ENCODE results near the gene RIMBP3B. TPM values are rescaled to one million over a fixed set of nuclear protein-coding genes. Genes with fewer than 3 reads are reported as not detected.
"Not testable (repeated sequence)": the region's sequence is repeated elsewhere in the genome, so short reads cannot be mapped to it uniquely, and the experiment has no call there.

Gene RIMBP3B
- total RNA-seq, 1 experiment from 2014 or later, result 0.39 TPM

- not testable (repeated sequence) for H3K27me3 Mint-ChIP-seq (ENCODE audit: low read depth); H3K9me3 Mint-ChIP-seq
- no CpG with 5 or more reads among the region's 21 CpGs for WGBS (ENCODE audit: extremely low coverage, insufficient read length, low lambda C conversion rate)
Measured at GRCh38 chr22:21401197-21401969, 17.8 kb downstream of the RIMBP3B start.

DNA sequence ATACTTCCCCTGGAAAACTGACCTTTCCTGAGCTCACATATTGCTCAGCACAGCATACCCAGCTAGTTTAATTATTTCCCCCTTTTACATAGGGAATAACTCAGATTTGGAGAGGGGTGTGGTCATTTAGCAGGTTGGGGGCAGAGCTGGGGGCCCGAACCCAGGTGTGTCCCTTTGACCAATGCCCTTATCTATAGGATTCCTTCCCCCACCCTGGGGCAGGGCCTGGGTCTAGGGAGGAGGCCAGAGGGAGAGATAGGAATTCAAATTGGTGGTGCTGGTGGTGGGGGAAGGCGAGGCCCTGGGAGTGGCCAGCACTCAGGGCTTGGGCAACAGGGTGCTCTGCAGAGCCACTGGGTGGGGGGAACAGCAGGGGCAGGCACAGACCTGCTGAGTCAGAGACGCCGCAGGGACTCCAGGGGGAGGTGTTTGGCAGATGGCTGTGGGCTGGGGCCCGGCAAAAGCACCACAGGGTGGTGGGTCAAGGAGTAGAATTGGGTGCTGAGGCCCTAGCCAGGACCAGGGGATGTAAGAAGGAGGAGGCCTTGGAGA, 19.3 kb downstream of the RIMBP3B start:
- H3K4me1 Mint-ChIP-seq; H2BK12ac ChIP-seq (ENCODE audit: insufficient read length, low read depth, low read length); H3K36me3 Mint-ChIP-seq (ENCODE audit: insufficient read depth in 1 of 3, low read depth in 3 of 3); H3K27ac ChIP-seq (ENCODE audit: insufficient read length, low read depth, low read length); H3K27ac Mint-ChIP-seq; H3K23ac ChIP-seq (ENCODE audit: insufficient read length, low read depth, low read length); H3K4me3 Mint-ChIP-seq; H3K9ac ChIP-seq (ENCODE audit: extremely low read depth, insufficient read length, low read length); H2BK5ac ChIP-seq (ENCODE audit: insufficient read length, low read length); H2AFZ ChIP-seq (ENCODE audit: low read length); H3K9me3 Mint-ChIP-seq; H3K9me3 ChIP-seq (ENCODE audit: control insufficient read depth, low read depth, low read length); H3K27me3 Mint-ChIP-seq (ENCODE audit: low read depth); H2BK120ac ChIP-seq (ENCODE audit: low read depth, low read length, poor library complexity, severe bottlenecking); H3K23me2 ChIP-seq (ENCODE audit: insufficient read length, low read depth, low read length, poor library complexity, severe bottlenecking); DNase-seq; H3K27me3 ChIP-seq (ENCODE audit: insufficient read depth, low read length); H3T11ph ChIP-seq (ENCODE audit: low read length); H4K8ac ChIP-seq (replicated peaks; ENCODE audit: insufficient read length, low read depth, low read length); H3K14ac ChIP-seq (ENCODE audit: insufficient read depth, low read length); H2BK15ac ChIP-seq (ENCODE audit: low read depth, low read length); H3K79me2 ChIP-seq (ENCODE audit: insufficient read depth, low read length); H3K4ac ChIP-seq (ENCODE audit: low read depth, low read length); H3K4me1 ChIP-seq (ENCODE audit: insufficient read depth, low read length); H4K91ac ChIP-seq (ENCODE audit: insufficient read length, low read depth, low read length); H2BK20ac ChIP-seq (ENCODE audit: low read depth, low read length, poor library complexity, severe bottlenecking); H2AK5ac ChIP-seq (ENCODE audit: insufficient read length, low read length); H3K4me2 ChIP-seq (ENCODE audit: insufficient read depth, insufficient read length, low read length); H3K56ac ChIP-seq (ENCODE audit: insufficient read length, low read depth, low read length); H3K79me1 ChIP-seq (ENCODE audit: insufficient read depth, low read depth, low read length, poor library complexity, severe bottlenecking); H3K18ac ChIP-seq (ENCODE audit: insufficient read length, low read depth, low read length); H4K5ac ChIP-seq (ENCODE audit: insufficient read length, low read depth, low read length); H4K20me1 ChIP-seq (ENCODE audit: control insufficient read depth, insufficient read depth, insufficient read length): not testable (repeated sequence)
- no CpG with 5 or more reads among the region's 5 CpGs for WGBS (ENCODE audit: extremely low coverage, insufficient read length, low lambda C conversion rate)

More at GRCh38 chr22:21401197-21401969, 17.8 kb downstream of the RIMBP3B start:
- H2BK15ac ChIP-seq (ENCODE audit: low read depth, low read length); H3K4me1 Mint-ChIP-seq; H2AFZ ChIP-seq (ENCODE audit: low read length); H4K20me1 ChIP-seq (ENCODE audit: control insufficient read depth, insufficient read depth, insufficient read length); H2BK12ac ChIP-seq (ENCODE audit: insufficient read length, low read depth, low read length); H3T11ph ChIP-seq (ENCODE audit: low read length); H3K79me1 ChIP-seq (ENCODE audit: insufficient read depth, low read depth, low read length, poor library complexity, severe bottlenecking); H3K23ac ChIP-seq (ENCODE audit: insufficient read length, low read depth, low read length); H2BK20ac ChIP-seq (ENCODE audit: low read depth, low read length, poor library complexity, severe bottlenecking); H3K56ac ChIP-seq (ENCODE audit: insufficient read length, low read depth, low read length); DNase-seq; H3K4me1 ChIP-seq (ENCODE audit: insufficient read depth, low read length); H2BK120ac ChIP-seq (ENCODE audit: low read depth, low read length, poor library complexity, severe bottlenecking); H3K36me3 Mint-ChIP-seq (ENCODE audit: insufficient read depth in 1 of 3, low read depth in 3 of 3); H3K4me3 Mint-ChIP-seq; H3K27ac ChIP-seq (ENCODE audit: insufficient read length, low read depth, low read length); H3K4ac ChIP-seq (ENCODE audit: low read depth, low read length); H4K5ac ChIP-seq (ENCODE audit: insufficient read length, low read depth, low read length); H3K18ac ChIP-seq (ENCODE audit: insufficient read length, low read depth, low read length); H3K9me3 ChIP-seq (ENCODE audit: control insufficient read depth, low read depth, low read length); H2AK5ac ChIP-seq (ENCODE audit: insufficient read length, low read length); H3K9ac ChIP-seq (ENCODE audit: extremely low read depth, insufficient read length, low read length); H3K4me2 ChIP-seq (ENCODE audit: insufficient read depth, insufficient read length, low read length); H4K91ac ChIP-seq (ENCODE audit: insufficient read length, low read depth, low read length); H4K8ac ChIP-seq (replicated peaks; ENCODE audit: insufficient read length, low read depth, low read length); H3K14ac ChIP-seq (ENCODE audit: insufficient read depth, low read length); H3K27me3 ChIP-seq (ENCODE audit: insufficient read depth, low read length); H3K79me2 ChIP-seq (ENCODE audit: insufficient read depth, low read length); H3K23me2 ChIP-seq (ENCODE audit: insufficient read length, low read depth, low read length, poor library complexity, severe bottlenecking); H2BK5ac ChIP-seq (ENCODE audit: insufficient read length, low read length); H3K27ac Mint-ChIP-seq: not testable (repeated sequence)

All from H9 (cell line).